GM12873 (cell line): ENCODE measurements around the gene RIPK4.

Source experiments
- CTCF ChIP-seq: IDR thresholded peaks from 2 replicates; pipeline ENCODE4 v1.5.1; 2012; ENCODE audit warnings: low read depth, mild to moderate bottlenecking, moderate library complexity, low read length, control low read depth; ENCODE audit not compliant: insufficient read depth; ENCODE audit errors: missing control alignments

RIPK4 gene

GRCh38 chr21:41739936-41740335 is 26.9 kb downstream of the RIPK4 start:
- TF ChIP-seq CTCF: no peak

DNA sequence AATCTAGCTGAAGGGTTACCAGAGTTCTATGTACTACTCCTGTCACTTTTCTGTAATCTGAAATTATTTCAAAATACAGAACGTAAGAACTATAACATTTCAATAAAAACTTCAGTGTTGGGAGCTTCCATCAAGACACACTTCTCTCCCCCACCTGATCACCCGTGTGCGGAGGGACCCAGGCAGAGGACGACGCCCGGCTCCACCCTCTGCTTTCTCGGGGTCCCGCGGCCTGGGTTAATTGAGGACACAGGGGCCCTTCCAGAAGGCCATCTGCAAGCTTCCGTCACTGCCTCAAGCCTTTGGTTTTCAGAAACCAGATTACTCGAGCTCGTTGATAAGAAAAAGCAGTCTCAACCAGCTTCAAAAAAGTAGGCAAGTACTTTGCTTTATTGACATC is 27.8 kb downstream of the RIPK4 start:
- TF ChIP-seq CTCF: no peak

DNA sequence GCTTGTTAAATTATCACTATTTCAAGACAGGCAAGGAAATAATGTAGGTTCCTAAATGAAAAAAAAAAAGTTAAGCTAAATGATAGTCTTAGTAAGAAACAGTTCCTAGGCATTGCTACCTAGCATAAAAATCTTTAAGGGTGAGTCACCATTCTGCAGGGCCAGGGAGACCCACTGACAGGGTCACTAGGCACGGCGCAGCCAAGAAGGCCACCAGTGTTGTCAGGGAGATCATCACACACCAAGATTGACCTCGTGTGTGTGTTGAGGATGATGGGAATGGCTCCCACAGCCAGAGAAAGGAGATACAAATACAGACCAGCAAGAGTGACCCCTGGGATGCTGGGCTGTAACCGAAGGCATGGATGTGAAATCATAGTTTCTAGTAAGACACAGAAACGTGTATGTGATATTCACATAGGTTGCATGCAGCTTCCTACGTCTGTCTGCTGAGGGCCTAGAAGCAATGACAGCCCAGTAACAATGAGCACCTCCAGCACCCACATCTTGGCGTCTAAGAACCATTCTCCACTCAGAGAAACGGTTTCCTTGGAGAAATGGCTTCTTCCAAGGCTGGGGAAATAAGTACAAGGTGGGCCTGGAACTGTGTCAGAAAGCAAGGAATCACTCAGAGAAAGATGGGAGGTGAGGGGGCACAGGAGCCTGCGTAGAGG is 29.1 kb downstream of the RIPK4 start:
- TF ChIP-seq CTCF: no peak

DNA sequence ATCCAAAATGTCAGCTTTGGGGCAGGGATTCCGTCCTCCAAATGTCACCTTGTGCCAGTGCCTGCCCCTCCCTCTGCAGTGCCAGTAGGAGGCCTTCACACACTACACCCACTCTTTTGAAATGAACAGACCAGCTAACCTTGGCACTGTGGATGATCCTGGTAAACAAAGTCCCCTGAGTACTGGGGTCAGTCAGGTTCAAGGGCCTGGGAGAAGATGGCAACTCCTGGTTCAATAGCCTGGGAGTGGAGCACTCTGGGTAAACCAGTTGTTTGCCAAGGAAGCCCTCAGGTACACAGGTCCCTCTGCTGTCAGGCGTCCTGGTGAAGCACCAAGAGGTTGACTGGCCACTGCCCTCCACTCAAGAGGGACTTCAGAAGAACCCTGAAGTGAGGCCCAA is 30.4 kb downstream of the RIPK4 start:
- no peak for TF ChIP-seq CTCF

GRCh38 chr21:41733951-41734689 is 32.7 kb downstream of the RIPK4 start:
- no peak for TF ChIP-seq CTCF

GRCh38 chr21:41731081-41731480 is 35.8 kb downstream of the RIPK4 start:
- no peak for TF ChIP-seq CTCF

GRCh38 chr21:41730367-41730765 is 36.5 kb downstream of the RIPK4 start:
- TF ChIP-seq CTCF: no peak
